ENCODE results near the gene PKIG.

PKIG gene

DNA sequence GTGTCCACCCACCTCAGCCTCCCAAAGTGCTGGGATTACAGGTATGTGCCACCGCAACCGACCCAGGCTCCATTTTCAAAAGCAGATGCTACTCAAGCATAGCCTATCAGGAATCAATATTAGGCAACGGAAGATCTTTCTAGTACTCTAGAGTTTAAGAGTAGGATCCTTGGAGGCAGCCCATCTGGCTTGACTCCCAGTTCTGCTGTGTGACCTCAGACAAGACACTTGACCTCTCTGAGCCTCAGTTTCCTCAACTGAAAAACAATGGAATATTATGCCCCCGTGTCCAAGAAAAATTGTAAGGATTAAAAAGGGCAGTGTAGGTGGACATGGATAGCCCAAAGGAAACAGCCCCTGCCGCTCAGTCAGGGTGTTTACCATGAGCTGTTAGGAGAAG lies 54.7 kb downstream of the PKIG start:
- no peak for TF ChIP-seq CTCF (IDR thresholded peaks at IDR 0.05)
- Histone ChIP-seq H3K27ac (peak overlapping the region in 1 of 2 donors; percentile 61), H3K4me3 (no peak overlapping the region)
- DNase-seq (ENCODE audit: low spot score): no peak

GRCh38 chr20:44637522-44638372 lies 55.4 kb downstream of the PKIG start:
- no peak for TF ChIP-seq CTCF (IDR thresholded peaks at IDR 0.05)
- no peak for DNase-seq (ENCODE audit: low spot score)
- H3K4me3 ChIP-seq: no peak overlapping the region
- peak overlapping the region in 1 of 2 donors; percentile 61 for H3K27ac ChIP-seq

DNA sequence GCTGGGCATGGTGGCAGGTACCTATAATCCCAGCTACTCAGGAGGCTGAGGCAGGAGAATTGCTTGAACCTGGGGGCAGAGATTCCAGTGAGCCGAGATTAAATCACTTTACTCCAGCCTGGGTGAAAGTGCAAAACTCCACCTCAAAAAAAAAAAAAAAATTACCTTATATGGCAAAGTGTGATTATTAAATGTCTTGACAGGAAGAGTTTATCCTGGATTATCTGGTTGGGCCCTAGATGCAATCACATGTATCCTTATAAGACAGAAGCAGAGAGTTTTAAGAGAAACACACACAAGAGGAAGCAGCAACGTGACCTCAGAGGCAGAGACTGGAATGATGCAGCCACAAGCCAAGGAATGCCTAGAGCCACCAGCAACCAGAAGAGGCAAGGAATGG lies 58.1 kb downstream of the PKIG start:
- TF ChIP-seq CTCF (IDR thresholded peaks at IDR 0.05): no peak
- H3K4me3 ChIP-seq: no peak overlapping the region
- H3K27ac ChIP-seq: no peak overlapping the region
- DNase-seq (ENCODE audit: low spot score): no peak

- no peak for TF ChIP-seq CTCF (IDR thresholded peaks at IDR 0.05)
- no peak for DNase-seq (ENCODE audit: low spot score)
- no peak overlapping the region for H3K27ac ChIP-seq
- H3K4me3 ChIP-seq: no peak overlapping the region
Observed at GRCh38 chr20:44641325-44641724, 58.9 kb downstream of the PKIG start.

DNA sequence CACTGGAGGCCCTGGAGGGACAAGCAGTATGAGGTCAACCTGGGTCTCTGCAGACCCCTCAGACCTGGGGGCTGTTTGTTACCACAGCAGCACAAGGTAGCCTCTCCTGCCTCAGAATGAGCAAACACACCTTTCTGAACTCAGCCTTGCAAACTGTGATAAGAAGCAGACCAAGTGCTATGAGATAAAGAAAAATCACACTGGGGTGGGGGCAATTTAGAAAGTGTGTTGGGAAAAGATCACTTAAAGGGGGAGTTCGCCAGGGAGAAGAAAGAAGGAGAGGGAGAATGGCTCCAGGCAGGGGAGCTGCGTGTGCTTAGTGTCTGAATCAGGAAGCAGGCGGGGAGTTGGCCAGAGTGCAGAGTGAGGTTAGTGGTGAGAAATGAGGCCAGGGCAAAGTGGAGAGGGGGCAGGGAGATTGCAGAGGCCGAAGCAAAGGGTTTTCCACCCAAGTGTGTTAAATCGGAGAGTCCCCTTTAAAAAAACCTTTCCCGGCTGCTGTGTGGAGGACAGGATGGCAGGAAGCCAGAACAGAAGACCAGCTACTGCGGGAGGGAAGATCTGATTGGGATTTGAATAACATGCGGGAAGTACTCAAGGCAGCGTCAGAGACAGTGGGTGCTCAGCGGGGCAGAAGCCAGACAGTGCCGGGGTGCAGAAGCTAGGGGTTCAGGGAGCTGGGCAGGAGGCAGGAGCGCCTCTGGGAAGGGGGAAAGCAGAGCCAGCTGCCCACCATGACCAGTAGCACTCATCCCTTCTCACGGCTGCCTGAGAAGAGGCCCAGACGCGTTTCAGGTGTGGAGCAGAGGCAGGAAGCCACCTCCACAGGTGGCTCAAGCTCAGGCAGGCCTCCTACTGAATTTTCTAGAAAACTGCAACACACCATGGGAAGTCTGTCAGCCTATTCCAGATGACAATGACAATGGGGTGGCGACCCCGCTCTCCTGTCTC lies 60.1 kb downstream of the PKIG start:
- Histone ChIP-seq H3K27ac (peak overlapping the region; percentile 50 to 78), H3K4me3 (peak overlapping the region; percentile 44)
- no peak for TF ChIP-seq CTCF (IDR thresholded peaks at IDR 0.05)
- DNase-seq (ENCODE audit: low spot score): no peak

GRCh38 chr20:44643154-44643519 lies 60.8 kb downstream of the PKIG start:
- Histone ChIP-seq H3K4me3 (no peak overlapping the region), H3K27ac (peak overlapping the region; percentile 50 to 78)
- TF ChIP-seq CTCF (IDR thresholded peaks at IDR 0.05): no peak
- no peak for DNase-seq (ENCODE audit: low spot score)

All from coronary artery (tissue), 2 donors.